NCI-H2029 (cell line): ENCODE results near the gene ATF4.
A peak's percentile ranks its signal among the peaks of the same experiment; 100 is the strongest.

Experiments
- DNase-seq: peaks from one replicate; lab custom pipeline; 2025; lab: John Stamatoyannopoulos, UW

The ATF4 gene

DNA sequence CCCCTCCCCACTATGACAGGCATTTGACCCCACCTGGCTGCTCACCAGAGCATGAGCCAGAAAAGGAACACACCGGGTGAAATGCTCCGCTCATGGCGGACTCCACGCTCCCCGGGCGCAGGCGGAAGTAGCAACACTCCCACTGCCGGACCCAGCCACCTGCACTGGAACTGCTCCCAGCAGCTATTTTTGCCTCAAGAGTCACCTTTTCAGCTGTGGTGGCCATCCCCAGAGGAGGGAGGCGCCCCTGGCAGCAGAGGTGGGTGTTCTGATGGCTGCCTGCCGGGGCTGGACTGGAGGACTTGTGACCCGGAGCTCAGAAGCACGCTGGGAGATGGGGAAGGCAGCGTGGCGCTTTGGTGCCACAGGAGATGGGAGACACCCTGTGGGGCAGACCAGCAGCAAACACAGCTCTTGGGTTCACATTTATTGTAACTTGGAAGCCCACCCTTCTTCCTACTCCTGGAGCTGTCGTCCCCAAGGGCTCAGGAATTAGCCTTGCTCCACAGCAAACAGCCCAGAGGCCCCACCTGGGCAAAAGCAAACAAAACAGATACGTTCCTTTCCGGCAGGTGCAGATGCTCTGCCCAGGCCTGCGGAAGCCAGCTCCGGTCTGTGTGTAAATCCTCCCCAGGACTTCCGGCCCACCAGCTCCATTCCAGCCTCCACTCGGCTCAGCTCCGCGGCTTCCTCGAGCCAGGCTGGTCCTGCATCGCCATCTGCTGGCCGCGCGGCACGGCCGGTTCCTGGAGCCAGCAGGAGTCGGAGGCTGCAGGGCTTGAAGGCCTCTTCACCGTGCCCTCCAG, 8.5 kb downstream of the ATF4 start:
- DNase-seq: peak; percentile 94

DNA sequence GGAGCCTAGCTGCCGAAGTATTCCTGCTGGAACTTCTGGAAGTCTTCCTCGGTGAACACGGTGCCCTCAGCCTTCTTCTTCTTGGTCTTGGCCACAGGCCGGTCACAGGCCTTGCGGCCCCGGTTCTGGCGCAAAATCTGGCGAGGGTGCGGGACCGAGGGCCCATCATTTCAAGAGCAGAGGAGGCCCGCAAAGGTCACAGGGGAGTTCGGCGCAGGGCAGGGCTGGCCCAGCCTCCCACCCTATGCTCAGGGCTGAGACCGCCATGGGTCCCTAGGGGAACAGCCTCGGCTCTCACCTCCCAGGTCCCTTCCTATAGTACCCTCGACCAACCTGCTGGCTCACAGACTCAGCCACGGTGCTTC, 9.1 kb downstream of the ATF4 start:
- DNase-seq: no peak

DNA sequence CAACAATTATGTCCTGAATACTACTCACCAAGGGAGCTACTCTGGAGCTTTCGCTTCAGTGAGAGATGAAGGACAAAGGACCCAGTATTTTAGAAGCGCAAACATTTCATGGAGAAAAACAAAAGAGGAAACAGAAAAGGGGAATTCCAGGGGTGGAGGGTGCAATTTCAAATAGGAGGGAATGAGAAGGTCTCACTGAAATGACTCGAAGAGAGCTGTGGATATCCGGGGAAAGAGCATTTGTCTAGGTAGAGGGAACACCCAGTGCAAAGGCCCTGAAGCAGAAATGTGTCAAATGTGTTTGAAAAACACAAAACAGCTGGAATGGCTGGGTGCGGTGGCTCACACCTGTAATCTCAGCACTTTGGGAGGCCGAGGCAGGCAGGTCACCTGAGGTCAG, 9.8 kb downstream of the ATF4 start:
- no peak for DNase-seq

DNA sequence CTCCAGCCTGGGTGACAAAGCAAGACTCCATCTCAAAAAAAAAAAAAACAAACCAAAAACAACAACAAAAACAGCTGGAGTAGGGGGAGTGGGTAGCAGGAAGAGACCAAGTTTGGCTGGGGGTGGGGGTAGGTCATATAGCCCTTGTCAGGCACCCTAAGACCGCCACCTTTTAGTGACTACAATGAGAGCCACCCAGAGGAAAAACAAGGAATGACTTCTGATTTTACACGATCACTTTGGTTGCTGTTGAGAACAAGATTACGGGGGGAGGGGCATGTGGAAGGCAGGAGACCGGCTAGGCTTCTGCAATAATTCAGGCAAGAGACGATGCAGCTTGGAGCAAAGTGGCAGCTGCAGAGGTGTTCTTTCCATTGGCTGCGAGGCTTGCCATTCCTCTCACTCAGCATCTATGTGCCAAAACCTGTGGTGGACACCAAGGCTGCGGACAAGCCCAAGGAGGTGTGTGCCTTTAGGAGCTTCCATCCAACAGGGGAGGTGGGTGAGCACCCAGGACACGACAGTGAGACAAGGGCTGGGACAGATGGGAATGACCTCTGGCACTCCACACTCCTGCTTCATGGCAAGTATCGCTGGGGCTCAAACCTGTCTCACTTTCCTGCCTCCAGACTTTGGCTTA, 10.4 kb downstream of the ATF4 start:
- DNase-seq: no peak

DNA sequence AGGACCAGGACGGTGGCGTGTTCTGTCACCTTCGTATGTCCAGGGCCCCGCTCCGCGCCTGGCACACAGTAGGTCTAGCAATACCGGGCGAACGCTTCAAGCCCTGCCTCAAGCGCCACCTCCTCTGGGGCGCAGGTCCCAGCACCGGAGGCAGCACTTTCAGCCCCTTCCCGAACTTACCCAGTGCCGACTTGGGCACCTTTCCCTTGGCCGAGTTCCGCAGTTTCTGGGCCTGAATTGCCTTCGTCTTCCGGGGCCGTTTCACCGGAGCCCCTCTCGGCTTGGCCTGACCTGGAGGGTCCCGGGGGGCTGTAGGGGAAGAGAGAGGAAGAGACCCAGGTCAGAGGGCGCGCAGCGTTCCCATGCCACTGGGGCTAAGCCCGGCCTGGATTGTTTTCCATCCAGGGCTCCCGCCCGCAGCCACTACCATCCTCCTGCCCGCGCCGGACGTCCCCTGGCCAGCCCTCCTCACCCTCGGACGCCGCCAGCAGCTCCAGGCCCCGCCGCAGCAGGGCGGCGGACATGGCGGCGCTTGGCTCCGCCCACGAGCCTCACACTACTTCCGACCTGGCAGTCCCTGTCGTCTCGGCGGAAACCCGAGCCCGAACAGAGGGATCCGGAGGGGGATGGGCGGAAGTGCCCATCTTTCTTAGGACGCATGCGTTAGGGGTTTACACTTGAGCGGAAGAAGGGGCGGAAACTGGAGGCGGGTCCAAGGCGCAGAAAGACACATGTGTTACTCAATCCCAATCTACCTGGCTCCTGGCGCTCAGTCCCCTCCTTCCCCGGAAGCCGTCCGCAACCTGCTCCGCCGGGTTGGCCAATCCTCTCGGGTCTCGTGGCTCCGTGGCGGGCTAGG, 12.1 kb downstream of the ATF4 start, which contains the start of gene RPS19BP1:
RPS19BP1 (minus strand) TSS at position 534 of the 859 bp plus-strand sequence; CDS start at position 524, 10 bp downstream.
- DNase-seq: peak; percentile 98

DNA sequence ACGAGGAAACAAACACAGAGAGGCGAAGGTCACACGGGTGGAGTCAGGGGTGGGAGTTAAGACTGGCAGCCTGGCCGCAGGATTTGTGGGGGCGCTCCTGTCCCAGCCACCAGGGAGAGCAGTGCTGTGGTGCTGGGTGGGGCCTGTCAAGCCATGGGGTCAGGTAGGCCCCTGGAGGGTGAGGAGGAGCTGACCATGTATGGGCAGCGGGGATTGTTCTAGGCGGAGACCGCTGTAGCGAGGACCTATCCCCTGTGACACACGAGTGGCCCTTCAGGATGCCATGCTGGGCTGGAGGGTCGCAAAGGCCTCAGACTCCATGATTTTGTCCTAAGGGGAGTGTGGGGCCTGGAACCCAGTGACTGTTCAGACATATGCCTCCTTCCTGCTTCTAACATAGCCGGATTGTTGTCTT, 13.7 kb downstream of the ATF4 start:
- no peak for DNase-seq

DNA sequence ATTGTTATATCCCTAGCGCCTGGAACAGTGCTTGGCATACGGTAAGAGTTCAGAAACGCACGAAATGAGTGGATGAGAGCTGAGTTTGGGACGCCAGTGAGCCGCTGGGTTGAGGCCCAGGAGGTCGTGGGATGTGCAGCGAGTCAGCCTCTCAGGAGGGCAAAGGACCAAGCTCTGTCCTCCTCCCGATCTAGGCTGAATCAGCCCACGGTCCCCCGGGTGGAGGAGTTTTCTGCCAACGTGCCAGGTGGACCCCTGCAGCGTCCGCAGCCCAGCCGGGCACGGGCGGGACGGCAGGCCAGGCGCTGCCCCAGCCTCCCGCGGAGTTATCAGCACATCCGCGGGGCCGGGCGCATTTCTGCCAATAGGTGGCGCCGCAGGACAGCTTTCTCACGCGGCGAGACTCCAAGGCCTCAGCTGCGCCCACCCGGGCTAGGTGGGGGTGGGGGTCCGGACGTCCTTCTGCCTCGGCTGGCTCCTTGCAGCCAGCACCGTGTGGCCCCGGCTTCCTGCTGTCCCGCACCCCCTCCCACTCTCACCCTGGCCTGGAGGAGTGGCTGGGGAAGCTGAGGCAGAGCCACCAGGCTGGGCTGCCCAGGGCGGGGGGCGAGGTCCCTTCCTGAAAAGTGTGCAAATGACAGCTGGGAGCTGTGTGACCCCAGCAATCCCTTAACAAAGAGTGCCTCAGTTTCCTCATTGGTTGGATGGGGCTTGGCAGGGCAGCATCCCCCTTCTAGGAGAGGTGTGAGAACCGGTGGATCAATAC, 14.4 kb downstream of the ATF4 start:
- peak; percentile 32 for DNase-seq

DNA sequence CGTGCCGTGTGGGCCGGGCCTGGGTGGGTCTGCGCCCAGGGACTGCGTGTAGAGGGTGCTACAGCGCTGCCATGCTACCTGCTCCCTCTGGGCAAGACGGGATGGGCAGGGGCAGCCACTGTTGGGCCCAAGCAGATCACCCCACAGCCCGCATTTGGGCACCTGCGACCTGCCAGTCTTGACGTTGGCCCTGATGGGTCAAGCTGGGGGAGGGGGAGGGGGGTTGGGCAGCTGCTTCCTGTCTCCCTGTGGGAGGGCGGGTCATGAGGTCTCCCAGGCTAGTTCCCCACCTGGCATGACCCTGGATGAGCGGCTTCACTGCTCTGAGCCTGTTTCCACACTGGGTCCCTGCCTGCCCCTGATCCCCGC, 15.0 kb downstream of the ATF4 start:
- no peak for DNase-seq

DNA sequence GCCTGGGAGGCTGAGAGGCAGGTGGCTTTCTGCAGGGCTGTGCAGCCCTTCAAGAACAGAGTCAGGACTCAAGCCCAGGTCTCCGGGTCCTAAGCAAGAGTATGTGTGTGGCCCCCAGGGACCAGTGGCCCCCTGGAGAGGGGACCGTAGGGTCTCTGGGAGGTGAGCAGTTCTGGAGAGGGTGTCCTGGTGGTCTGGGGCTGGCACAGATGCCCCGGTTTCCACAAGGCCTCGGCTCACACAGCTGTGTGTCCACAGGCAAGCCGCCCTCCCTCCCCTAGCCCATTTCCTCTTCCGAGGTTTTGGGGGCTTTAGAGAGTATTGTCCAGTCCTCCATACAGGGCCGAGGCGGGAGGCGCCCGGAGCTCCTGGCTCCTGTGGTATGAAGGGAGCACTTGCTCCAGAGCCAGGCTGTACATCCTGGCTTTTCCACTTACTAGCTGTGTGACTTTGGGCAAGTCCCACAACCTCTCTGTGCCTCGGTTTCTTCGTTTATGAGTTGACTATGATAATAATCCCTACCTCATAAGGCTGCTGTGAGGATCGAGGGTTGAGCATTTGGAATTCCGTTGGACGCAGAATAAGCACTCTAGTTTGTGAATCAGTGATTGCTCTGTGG, 15.6 kb downstream of the ATF4 start:
- DNase-seq: no peak

DNA sequence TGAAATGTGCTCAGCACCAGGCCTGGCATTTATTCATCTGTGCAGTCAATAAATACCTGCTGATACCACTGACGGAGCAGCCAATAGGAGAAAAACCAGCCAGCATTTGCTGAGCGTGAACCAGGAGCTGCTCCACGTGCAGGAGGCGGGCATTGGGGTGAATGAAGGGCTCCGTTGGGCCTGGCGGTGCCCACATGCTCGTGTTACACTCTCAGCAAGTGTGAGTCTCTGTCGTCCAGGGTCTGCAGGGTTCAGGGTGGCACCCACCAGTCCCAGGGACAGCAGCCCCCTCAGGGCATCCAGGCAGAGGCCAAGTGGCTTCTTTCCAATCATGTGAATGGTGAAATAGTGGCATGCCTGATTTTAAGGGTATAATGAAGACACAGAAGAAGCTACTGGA, 16.3 kb downstream of the ATF4 start:
- DNase-seq: no peak

DNA sequence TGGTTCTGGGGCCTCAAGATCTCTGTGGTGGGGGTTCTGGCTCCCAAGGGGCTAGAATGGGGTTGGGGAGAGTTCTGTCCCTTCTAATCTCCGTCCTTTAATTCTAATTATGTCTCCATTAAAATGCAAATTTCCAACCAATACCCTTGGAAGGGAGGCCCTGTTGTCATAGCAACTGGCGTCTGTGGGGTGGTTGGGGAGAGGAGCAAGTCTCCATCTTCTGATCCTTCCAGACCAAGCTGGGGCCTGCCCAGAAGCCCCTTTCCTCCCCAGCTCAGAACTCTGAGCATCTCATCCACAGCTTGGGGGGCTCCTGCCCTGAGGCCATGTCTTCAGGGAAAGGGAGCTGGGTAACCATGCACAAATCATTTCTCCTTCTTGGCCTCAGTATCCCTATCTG, 17.6 kb downstream of the ATF4 start:
- DNase-seq: no peak

DNA sequence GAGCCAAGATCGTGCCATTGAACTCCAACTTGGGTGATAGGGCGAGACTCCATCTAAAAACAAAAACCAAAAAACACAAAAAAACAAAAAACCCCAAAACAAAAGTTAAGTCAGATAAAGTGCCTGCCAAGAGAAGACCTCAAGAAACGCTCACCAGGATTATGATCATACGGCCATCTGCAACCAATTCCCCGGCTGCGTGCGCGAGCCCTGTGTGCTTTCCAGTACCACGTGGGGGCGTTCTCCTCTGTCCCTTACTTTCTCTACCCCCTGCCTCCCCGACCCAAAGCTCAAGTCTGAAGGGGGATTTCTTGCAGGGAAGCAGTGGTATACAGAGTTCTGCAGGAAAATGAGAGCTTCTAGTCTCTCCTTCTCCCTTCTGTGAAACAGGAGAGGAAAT, 22.7 kb downstream of the ATF4 start:
- DNase-seq: no peak

DNA sequence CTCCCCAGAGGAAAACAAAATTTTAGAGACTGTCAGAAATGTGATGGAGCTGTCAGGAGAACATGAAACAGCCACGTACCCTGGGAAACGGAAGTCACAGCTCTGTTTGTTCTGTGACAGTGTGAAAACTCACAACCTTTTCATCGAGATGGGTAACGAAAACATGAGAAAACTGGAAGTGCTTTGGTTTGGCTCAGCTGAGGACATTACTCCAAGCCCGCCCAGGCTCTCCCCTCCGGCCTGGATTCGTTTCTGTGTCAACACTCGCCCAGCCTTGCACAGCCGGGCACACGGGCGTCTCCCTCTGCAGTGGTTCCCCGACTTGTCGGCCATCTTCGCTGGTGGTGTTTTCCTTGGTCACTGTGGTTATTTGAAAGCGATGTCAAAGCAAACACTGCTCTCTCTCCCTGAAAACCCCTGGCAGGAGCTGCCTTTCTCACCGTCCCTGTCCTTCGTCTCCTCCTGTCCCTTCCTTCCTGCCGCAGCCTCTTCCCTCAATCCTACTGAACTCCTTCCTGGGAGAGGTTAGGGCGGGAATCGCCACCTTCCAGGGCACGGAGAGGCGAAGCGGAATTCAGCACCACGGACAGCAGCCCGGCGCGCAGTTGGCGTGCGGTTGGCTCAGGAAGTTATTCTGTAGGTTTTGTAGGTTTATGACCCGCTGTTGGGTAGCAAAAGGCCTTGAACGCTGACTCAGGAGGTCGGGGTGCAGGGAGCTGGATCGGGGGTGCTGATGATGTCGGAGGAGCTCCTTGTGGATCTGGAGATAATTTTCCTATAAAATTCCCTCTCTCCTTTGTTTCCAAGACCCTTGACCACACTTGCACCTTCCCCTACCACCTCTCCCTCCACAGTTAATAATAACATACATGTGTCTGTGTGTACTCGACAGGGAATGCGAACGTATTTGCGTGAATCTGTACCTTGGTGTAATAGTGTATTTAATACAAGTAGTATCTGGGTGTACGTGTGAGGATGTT, 25.3 kb downstream of the ATF4 start:
- DNase-seq: no peak

DNA sequence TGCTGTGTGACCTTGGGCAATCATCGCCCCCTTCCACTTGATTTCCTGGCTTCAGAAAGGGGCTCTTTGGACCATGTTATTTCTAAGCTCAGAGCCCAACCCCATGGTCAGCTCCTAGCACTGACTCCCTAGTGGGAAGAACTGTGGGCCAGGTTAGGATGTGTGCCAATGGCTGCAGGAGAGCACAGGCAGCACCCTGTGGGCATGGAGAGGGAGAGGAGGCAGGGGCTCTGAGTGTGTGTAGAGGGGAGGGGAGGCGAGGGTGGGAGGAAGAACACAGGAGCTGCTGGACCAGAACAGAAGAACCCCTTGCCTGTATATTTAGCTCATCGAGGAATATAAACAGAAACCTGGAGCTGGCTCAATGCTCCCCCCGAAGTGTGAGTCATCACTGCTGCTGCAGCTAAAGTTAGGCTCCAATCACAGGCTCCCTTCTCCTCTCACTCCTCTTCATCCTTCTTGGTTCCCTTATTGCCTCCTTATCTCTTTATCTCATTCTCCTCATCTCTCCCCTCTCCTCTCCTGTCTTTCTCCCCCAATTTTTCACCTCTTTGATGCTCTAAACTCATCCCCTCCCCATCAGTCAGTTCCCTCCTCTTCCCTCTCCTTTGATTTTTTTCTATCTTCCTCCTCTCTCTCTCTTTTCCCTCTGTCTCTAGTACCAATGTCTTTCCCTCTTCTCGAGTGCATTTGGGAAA, 26.7 kb downstream of the ATF4 start:
- no peak for DNase-seq

DNA sequence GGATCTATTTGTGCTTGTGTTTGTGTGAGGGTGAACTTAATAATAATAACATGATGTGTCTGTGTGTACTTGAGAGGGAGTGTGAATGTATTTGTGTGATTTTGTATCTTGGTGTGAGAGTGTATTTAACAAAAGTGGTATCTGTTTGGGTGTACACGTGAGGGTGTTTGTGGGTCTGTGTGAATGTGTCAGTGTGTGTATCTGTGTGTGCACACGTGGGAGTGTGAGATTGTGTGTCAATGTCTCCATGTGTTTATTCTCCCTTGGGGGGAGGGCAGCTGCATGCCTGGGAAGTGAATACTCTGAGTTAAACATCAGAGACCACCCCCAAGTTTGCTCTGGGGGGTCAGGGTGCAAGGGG, 27.2 kb downstream of the ATF4 start:
- no peak for DNase-seq

DNA sequence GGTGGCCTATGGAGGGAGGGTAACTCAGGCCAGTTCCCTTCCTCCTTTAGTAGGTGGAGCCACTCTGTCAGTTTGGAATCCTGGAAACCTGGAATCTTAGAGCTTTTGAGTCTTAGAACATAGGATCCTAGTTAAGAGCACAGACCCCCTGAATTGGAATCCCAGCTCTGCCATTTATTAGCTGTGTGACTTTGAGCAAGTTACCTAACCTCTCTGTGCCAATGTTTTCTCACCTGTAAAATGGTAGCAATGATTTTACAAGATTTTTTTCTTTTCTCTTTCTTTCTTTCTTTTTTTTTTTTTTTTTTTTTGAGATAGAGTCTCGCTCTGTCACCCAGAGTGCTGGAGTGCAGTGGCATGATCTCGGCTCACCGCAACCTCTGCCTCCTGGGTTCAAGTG, 33.1 kb downstream of the ATF4 start:
- DNase-seq: no peak

DNA sequence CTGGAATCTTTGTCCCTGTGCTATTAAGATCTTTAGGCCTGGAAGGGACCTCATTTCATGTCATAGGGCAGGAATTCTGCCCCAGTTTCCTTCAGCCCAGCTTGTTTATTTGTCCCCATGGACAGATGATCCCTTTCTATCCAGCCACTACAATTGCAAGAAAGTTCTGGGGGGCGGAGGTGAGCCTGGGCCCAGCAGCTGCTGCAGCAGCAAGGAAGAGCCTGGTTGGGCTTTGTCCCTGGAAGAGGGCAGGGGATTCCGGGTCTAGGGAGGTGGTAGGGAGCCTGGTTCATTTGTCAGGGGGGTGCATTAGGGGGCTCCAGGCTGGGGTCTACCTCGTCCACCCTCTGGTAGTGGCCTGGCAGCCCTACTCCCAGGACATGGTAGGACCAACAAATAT, 33.8 kb downstream of the ATF4 start:
- DNase-seq: no peak

DNA sequence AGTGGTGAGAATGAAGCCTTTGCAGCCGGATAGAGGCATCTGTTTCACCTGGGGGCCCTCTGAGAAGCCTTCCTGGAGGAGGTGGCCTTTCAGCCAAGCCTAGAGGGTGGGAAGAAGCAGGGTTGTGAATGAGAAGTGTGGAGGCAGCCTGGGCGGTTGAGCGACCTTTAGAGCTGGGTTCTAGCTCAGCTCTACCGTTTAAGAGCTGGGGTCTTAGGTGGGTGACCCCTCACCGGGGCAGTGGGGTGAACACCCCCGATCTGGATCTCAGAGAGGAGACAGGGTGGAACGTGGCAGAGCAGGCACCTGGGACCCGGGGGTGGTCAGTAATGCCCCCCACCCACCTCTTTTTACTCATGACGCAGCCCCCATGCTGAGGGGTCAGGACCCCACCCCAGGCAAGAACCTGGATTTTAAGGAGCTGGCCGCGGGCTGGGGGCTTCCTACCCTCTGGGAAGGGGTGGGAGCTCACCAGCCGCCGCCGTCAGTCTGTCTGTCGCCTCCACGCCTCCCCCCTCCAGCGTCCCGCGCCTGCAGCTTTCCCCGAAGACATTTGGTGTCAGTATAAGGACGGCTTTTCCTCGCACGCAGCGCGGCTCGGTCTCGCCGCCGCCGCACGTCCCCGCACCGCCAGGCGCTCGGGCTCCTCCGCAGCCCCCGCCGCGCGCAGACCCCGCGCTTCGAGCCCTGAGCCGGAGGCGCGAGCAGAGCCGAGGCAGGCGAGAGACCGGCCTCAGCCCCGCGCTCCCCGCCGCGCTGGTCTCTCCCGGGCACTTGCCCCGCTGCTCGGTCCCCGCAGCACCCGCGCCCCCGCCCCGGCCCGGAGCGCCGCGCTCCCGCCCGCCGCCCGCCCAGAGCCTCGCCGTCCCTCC, 36.8 kb downstream of the ATF4 start:
- DNase-seq: no peak

DNA sequence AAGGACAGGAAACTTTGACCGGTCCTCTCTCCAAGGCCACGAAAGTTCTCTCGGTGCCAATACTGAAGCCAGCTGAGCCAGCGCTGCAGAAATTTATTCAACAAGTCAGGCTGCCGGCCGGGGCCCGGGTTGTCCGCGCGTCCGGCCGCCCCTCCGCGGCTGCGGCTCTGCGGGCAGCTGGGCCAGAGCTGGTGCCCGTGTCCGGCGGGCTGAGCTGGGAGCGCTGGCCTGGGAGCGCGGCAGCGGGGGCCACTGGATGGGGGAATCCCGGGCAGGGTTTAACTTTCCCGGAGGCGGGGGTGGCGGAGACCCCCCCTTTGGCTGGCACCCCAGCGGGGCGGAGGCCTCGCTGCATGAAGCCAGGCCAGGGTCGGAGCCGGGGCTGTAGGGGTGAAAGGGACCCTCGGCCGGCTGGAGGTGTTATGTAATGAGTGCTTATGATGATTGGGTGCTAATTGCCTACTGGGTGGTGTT, 37.9 kb downstream of the ATF4 start:
- DNase-seq: no peak
